H9 (cell line): Measurements from ENCODE around the gene HKDC1. TPM values are rescaled to one million over a fixed set of nuclear protein-coding genes. Genes with fewer than 3 reads are reported as not detected.

ENCODE experiments used
- DNase-seq: peaks from one replicate; pipeline ENCODE4 v3.0.0-alpha.2; 2017
- H2AFZ ChIP-seq: one replicate; pipeline ENCODE4 v1.6.1; 2013; ENCODE audit warnings: mild to moderate bottlenecking, low read length, control low read depth, moderate library complexity
- H2AK5ac ChIP-seq: 2 replicates; pipeline ENCODE4 v1.6.1; 2013; ENCODE audit warnings: low read length, control low read depth, mixed read lengths; ENCODE audit not compliant: insufficient read length
- H2BK120ac ChIP-seq: one replicate; pipeline ENCODE4 v1.6.1; 2013; ENCODE audit warnings: low read depth, mild to moderate bottlenecking, low read length, control low read depth, inconsistent platforms; ENCODE audit not compliant: poor library complexity, severe bottlenecking
- H2BK12ac ChIP-seq: 2 replicates; pipeline ENCODE4 v1.6.1; 2013; ENCODE audit warnings: low read length, control low read depth, mixed read lengths, low read depth; ENCODE audit not compliant: insufficient read length
- H2BK15ac ChIP-seq: 2 replicates; pipeline ENCODE4 v1.6.1; 2013; ENCODE audit warnings: low read depth, low read length, control low read depth
- H2BK20ac ChIP-seq: one replicate; pipeline ENCODE4 v1.6.1; 2013; ENCODE audit warnings: low read depth, mild to moderate bottlenecking, low read length, control low read depth, inconsistent platforms; ENCODE audit not compliant: poor library complexity, severe bottlenecking
- H2BK5ac ChIP-seq: 2 replicates; pipeline ENCODE4 v1.6.1; 2013; ENCODE audit warnings: low read length, control low read depth, mixed read lengths; ENCODE audit not compliant: insufficient read length
- H3K14ac ChIP-seq: 2 replicates; pipeline ENCODE4 v1.6.1; 2013; ENCODE audit warnings: low read length, control low read depth; ENCODE audit not compliant: insufficient read depth
- H3K18ac ChIP-seq: 2 replicates; pipeline ENCODE4 v1.6.1; 2013; ENCODE audit warnings: low read depth, mild to moderate bottlenecking, mixed read lengths, low read length, control low read depth; ENCODE audit not compliant: insufficient read length
- H3K23ac ChIP-seq: 2 replicates; pipeline ENCODE4 v1.6.1; 2013; ENCODE audit warnings: low read length, control low read depth, mixed read lengths, low read depth; ENCODE audit not compliant: insufficient read length
- H3K23me2 ChIP-seq: 2 replicates; pipeline ENCODE4 v1.6.1; 2013; ENCODE audit warnings: low read depth, mild to moderate bottlenecking, mixed read lengths, low read length, control low read depth; ENCODE audit not compliant: insufficient read length, poor library complexity, severe bottlenecking
- H3K27ac ChIP-seq: 2 replicates; pipeline ENCODE4 v1.5.1; 2013; ENCODE audit warnings: low read length, control low read depth, mixed read lengths, low read depth; ENCODE audit not compliant: insufficient read length
- H3K27me3 ChIP-seq: 2 replicates; pipeline ENCODE4 v1.6.1; 2013; ENCODE audit warnings: low read length, control low read depth, inconsistent platforms; ENCODE audit not compliant: insufficient read depth
- H3K4ac ChIP-seq: 2 replicates; pipeline ENCODE4 v1.6.1; 2013; ENCODE audit warnings: low read depth, mild to moderate bottlenecking, control low read depth, inconsistent platforms, low read length, moderate library complexity
- H3K4me1 ChIP-seq: 2 replicates; pipeline ENCODE4 v1.6.1; 2013; ENCODE audit warnings: low read length, control low read depth, inconsistent platforms; ENCODE audit not compliant: insufficient read depth
- H3K4me2 ChIP-seq: 2 replicates; pipeline ENCODE4 v1.6.1; 2013; ENCODE audit warnings: low read length, control low read depth, mixed read lengths; ENCODE audit not compliant: insufficient read length, insufficient read depth
- H3K56ac ChIP-seq: 2 replicates; pipeline ENCODE4 v1.6.1; 2013; ENCODE audit warnings: low read depth, mild to moderate bottlenecking, mixed read lengths, low read length, control low read depth; ENCODE audit not compliant: insufficient read length
- H3K79me1 ChIP-seq: 2 replicates; pipeline ENCODE4 v1.6.1; 2013; ENCODE audit warnings: low read depth, mild to moderate bottlenecking, moderate library complexity, low read length, control low read depth, inconsistent platforms; ENCODE audit not compliant: insufficient read depth, poor library complexity, severe bottlenecking
- H3K79me2 ChIP-seq: 2 replicates; pipeline ENCODE4 v1.6.1; 2013; ENCODE audit warnings: low read length, control low read depth, inconsistent platforms; ENCODE audit not compliant: insufficient read depth
- H3K9ac ChIP-seq: 2 replicates; pipeline ENCODE4 v1.6.1; 2013; ENCODE audit warnings: low read length, control low read depth, mixed read lengths; ENCODE audit not compliant: insufficient read length; ENCODE audit errors: extremely low read depth
- H3K9me3 ChIP-seq: one replicate; pipeline ENCODE4 v1.6.1; 2013; ENCODE audit warnings: low read depth, low read length, inconsistent platforms; ENCODE audit not compliant: control insufficient read depth
- H3T11ph ChIP-seq: one replicate; pipeline ENCODE4 v1.6.1; 2013; ENCODE audit warnings: mild to moderate bottlenecking, low read length, control low read depth, inconsistent platforms
- H4K20me1 ChIP-seq: one replicate; pipeline ENCODE4 v1.6.1; 2013; ENCODE audit not compliant: control insufficient read depth, insufficient read length, insufficient read depth
- H4K5ac ChIP-seq: 2 replicates; pipeline ENCODE4 v1.6.1; 2013; ENCODE audit warnings: low read depth, mild to moderate bottlenecking, mixed read lengths, low read length, control low read depth; ENCODE audit not compliant: insufficient read length
- H4K8ac ChIP-seq: replicated peaks from 2 replicates; pipeline ENCODE4 v1.6.1; 2013; ENCODE audit warnings: low read length, control low read depth, mixed read lengths, low read depth; ENCODE audit not compliant: insufficient read length
- H4K91ac ChIP-seq: 2 replicates; pipeline ENCODE4 v1.6.1; 2013; ENCODE audit warnings: low read depth, mild to moderate bottlenecking, moderate library complexity, mixed read lengths, low read length, control low read depth; ENCODE audit not compliant: insufficient read length
- H3K27ac Mint-ChIP-seq, 3 experiments: 2 replicates in 2 of 3; 3 replicates in 1 of 3; pipeline ENCODE4 v1.8.0; 2020 to 2021; ENCODE audit warnings: mixed read lengths in 3 of 3, mild to moderate bottlenecking in 1 of 3, moderate library complexity in 1 of 3
- H3K27me3 Mint-ChIP-seq: 2 replicates; pipeline ENCODE4 v1.8.0; 2021; ENCODE audit warnings: low read depth, mild to moderate bottlenecking, moderate library complexity, mixed read lengths
- H3K36me3 Mint-ChIP-seq, 3 experiments: 2 replicates in 2 of 3; 3 replicates in 1 of 3; pipeline ENCODE4 v1.8.0; 2020 to 2021; ENCODE audit warnings: low read depth in 3 of 3, mixed read lengths in 3 of 3; ENCODE audit not compliant: insufficient read depth in 1 of 3
- H3K4me1 Mint-ChIP-seq, 2 experiments: 2 replicates each; pipeline ENCODE4 v1.8.0; 2020; ENCODE audit warnings: mixed read lengths in 2 of 2
- H3K4me3 Mint-ChIP-seq, 2 experiments: 2 replicates in 1 of 2; 3 replicates in 1 of 2; pipeline ENCODE4 v1.8.0; 2020 to 2021; ENCODE audit warnings: mild to moderate bottlenecking in 2 of 2, mixed read lengths in 2 of 2, moderate library complexity in 1 of 2
- H3K9me3 Mint-ChIP-seq, 2 experiments: 2 replicates in 1 of 2; 3 replicates in 1 of 2; pipeline ENCODE4 v1.8.0; 2020; ENCODE audit warnings: mild to moderate bottlenecking in 2 of 2, mixed read lengths in 2 of 2, moderate library complexity in 1 of 2
- WGBS: extraction: QIAGEN DNeasy Blood & Tissue Kit; methylation state at CpG from one replicate; pipeline ENCODE4 v1.1.7; 2013; ENCODE audit warnings: missing lambda C conversion rate, low lambda C conversion rate, mixed read lengths; ENCODE audit not compliant: insufficient read length; ENCODE audit errors: extremely low coverage; 5-methylcytosine and 5-hydroxymethylcytosine counted together
- total RNA-seq: library from RNA; stranded (reverse); gene quantifications from 2 replicates; pipeline ENCODE4 v1.2.1, GENCODE V29; 2021
- TF ChIP-seq, protein P1 (sequence below): fragments of 200-600 bp; sonication (generic); conservative IDR thresholded peaks from 3 replicates; pipeline ENCODE4 v1.8.0; 2021; ENCODE audit warnings: antibody characterized with exemption, mild to moderate bottlenecking

The HKDC1 gene
- total RNA-seq, 1 experiment from 2014 or later: not detected

DNA sequence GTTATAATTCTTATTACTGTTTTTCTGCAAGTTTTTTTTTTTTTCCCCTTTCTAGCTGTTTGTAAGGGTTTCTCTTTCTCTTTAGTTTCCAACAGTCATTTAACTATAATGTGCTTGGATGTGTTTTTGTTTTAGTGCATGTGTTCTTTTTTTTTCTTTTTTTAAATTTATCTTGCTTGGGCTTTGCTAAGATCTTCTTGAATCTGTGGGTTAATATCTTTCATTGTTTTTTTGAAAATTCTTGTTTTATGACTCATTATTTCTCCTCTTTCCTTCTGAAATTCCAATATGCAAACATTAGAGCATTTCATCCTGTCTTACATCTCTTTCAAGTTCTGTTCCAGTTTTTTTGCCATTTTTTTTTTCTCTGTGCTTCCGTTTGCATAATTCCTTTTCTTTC, 52.5 kb downstream of the HKDC1 start:
- Mint-ChIP-seq H3K4me1 (no peaks in the 10 kb centered on the region), H3K4me3 (no peak overlapping the region), H3K27ac (no peak overlapping the region), H3K27me3 (no peaks in the 10 kb centered on the region), H3K9me3 (peaks cover 0 to 2% of the 10 kb centered on the region in 2 experiments; a peak in 2 of 5 replicates), H3K36me3 (no peaks in the 10 kb centered on the region)
- H3K27ac ChIP-seq: no peak overlapping the region
- no peak overlapping the region for H3K9ac ChIP-seq
- no peak overlapping the region for H4K91ac ChIP-seq
- H2BK12ac ChIP-seq: no peak overlapping the region
- H3K9me3 ChIP-seq: no peaks in the 10 kb centered on the region
- no peak overlapping the region for H3K23ac ChIP-seq
- no peak overlapping the region for H3K4ac ChIP-seq
- no peaks in the 10 kb centered on the region for H3K79me1 ChIP-seq
- H3K79me2 ChIP-seq: no peaks in the 10 kb centered on the region
- no peak overlapping the region for H4K5ac ChIP-seq
- H3K4me1 ChIP-seq: no peaks in the 10 kb centered on the region
- no peak overlapping the region for H3K18ac ChIP-seq
- no peak overlapping the region for H2BK5ac ChIP-seq
- no peak overlapping the region for H3K14ac ChIP-seq
- DNase-seq: no peak
- TF ChIP-seq, protein P1, sequence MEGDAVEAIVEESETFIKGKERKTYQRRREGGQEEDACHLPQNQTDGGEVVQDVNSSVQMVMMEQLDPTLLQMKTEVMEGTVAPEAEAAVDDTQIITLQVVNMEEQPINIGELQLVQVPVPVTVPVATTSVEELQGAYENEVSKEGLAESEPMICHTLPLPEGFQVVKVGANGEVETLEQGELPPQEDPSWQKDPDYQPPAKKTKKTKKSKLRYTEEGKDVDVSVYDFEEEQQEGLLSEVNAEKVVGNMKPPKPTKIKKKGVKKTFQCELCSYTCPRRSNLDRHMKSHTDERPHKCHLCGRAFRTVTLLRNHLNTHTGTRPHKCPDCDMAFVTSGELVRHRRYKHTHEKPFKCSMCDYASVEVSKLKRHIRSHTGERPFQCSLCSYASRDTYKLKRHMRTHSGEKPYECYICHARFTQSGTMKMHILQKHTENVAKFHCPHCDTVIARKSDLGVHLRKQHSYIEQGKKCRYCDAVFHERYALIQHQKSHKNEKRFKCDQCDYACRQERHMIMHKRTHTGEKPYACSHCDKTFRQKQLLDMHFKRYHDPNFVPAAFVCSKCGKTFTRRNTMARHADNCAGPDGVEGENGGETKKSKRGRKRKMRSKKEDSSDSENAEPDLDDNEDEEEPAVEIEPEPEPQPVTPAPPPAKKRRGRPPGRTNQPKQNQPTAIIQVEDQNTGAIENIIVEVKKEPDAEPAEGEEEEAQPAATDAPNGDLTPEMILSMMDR: no peak
- H2AK5ac ChIP-seq: no peak overlapping the region
- no peak overlapping the region for H2BK15ac ChIP-seq
- H3K56ac ChIP-seq: no peak overlapping the region
- no peak overlapping the region for H3T11ph ChIP-seq
- no peaks in the 10 kb centered on the region for H4K20me1 ChIP-seq
- WGBS: no CpG with 5 or more reads among the region's 1 CpG
- H3K4me2 ChIP-seq: no peak overlapping the region
- H2BK120ac ChIP-seq: no peak overlapping the region
- no peak overlapping the region for H2AFZ ChIP-seq
- H4K8ac ChIP-seq: no peak overlapping the region
- no peaks in the 10 kb centered on the region for H3K27me3 ChIP-seq
- no peaks in the 10 kb centered on the region for H3K23me2 ChIP-seq
- H2BK20ac ChIP-seq: no peak overlapping the region
